Colonic mucosa (tissue), 4 donors: ENCODE data around the gene POU2F2. TPM values are rescaled to one million over a fixed set of nuclear protein-coding genes. Genes with fewer than 3 reads are reported as not detected.

Source experiments
- DNase-seq: peaks from one replicate; pipeline ENCODE4 v3.0.0-alpha.2; 2020
- H3K27ac ChIP-seq: fragments of 200-600 bp; one replicate; pipeline ENCODE4 v1.8.0; 2021
- H3K27me3 ChIP-seq: fragments of 200-600 bp; one replicate; pipeline ENCODE4 v1.8.0; 2021
- H3K36me3 ChIP-seq: fragments of 200-600 bp; one replicate; pipeline ENCODE4 v1.8.0; 2021
- H3K4me1 ChIP-seq: fragments of 200-600 bp; one replicate; pipeline ENCODE4 v1.8.0; 2021; ENCODE audit warnings: mild to moderate bottlenecking
- H3K4me3 ChIP-seq: fragments of 200-600 bp; one replicate; pipeline ENCODE4 v1.8.0; 2021
- H3K9ac ChIP-seq, 2 donors: one replicate each; pipeline ENCODE4 v1.7.0; 2013; ENCODE audit warnings: control low read depth in 2 of 2, low read depth in 2 of 2, low read length in 2 of 2
- H3K9me3 ChIP-seq: fragments of 200-600 bp; one replicate; pipeline ENCODE4 v1.8.0; 2021
- CTCF ChIP-seq: fragments of 200-600 bp; IDR thresholded peaks from one replicate; pipeline ENCODE4 v1.8.0; 2022; ENCODE audit warnings: antibody characterized with exemption, mild to moderate bottlenecking
- intact Hi-C: fragments of 100-400 bp; cut with DNase I; formaldehyde crosslinking; loops from one replicate; pipeline ENCODE4 v1.14.1; 2022
- total RNA-seq, 2 donors: library from RNA; stranded (reverse); fragmentation: NEBNext Ultra II Directional in 1 of 2; extraction: Animal tissue kit (Norgen Biotek cat#: 25700) in 1 of 2; gene quantifications; one replicate each; pipeline ENCODE4 v1.2.1, GENCODE V29; 2021
- donor health status: healthy.
- donor health status: DM: no; HTN: no; CAD: no.
- donor health status: DM: no; HTN: no; CAD: no.

POU2F2 gene
- total RNA-seq, 2 donors from 2014 or later: 2.1 to 4.0 TPM

- Histone ChIP-seq H3K27ac (no peak overlapping the region), H3K27me3 (peaks cover 13% of the 10 kb centered on the region), H3K9ac (no peak overlapping the region), H3K4me3 (no peak overlapping the region), H3K36me3 (no peaks in the 10 kb centered on the region), H3K9me3 (no peaks in the 10 kb centered on the region), H3K4me1 (no peaks in the 10 kb centered on the region)
- no peak for TF ChIP-seq CTCF
- no peak for DNase-seq
- intact Hi-C loops: no loop called here
Measured at GRCh38 chr19:42170715-42171114, 38.5 kb upstream of the POU2F2 start.

- Histone ChIP-seq H3K36me3 (no peaks in the 10 kb centered on the region), H3K27me3 (peaks cover 3% of the 10 kb centered on the region), H3K4me1 (no peaks in the 10 kb centered on the region), H3K4me3 (no peak overlapping the region), H3K27ac (no peak overlapping the region), H3K9ac (no peak overlapping the region), H3K9me3 (no peaks in the 10 kb centered on the region)
- TF ChIP-seq CTCF: no peak
- intact Hi-C loops: no loop called here
- DNase-seq: no peak
Measured at GRCh38 chr19:42169486-42170413, 37.5 kb upstream of the POU2F2 start.

GRCh38 chr19:42168206-42168605 is 36.0 kb upstream of the POU2F2 start:
- Histone ChIP-seq H3K9me3 (no peaks in the 10 kb centered on the region), H3K36me3 (no peaks in the 10 kb centered on the region), H3K27ac (no peak overlapping the region), H3K27me3 (no peaks in the 10 kb centered on the region), H3K9ac (no peak overlapping the region), H3K4me1 (no peaks in the 10 kb centered on the region), H3K4me3 (no peak overlapping the region)
- TF ChIP-seq CTCF: no peak
- intact Hi-C loops: no loop called here
- DNase-seq: no peak

- DNase-seq: no peak
- no peaks in the 10 kb centered on the region for H3K36me3 ChIP-seq
- H3K4me3 ChIP-seq: no peak overlapping the region
- TF ChIP-seq CTCF: no peak
- no peak overlapping the region for H3K27ac ChIP-seq
- no peak overlapping the region for H3K9ac ChIP-seq
- H3K9me3 ChIP-seq: no peaks in the 10 kb centered on the region
- no peaks in the 10 kb centered on the region for H3K27me3 ChIP-seq
- intact Hi-C loops: no loop called here
- no peaks in the 10 kb centered on the region for H3K4me1 ChIP-seq
Measured at GRCh38 chr19:42166316-42166715, 34.1 kb upstream of the POU2F2 start.

GRCh38 chr19:42165146-42165545 is 32.9 kb upstream of the POU2F2 start:
- Histone ChIP-seq H3K36me3 (no peaks in the 10 kb centered on the region), H3K4me3 (no peak overlapping the region), H3K9ac (no peak overlapping the region), H3K27ac (no peak overlapping the region), H3K27me3 (no peaks in the 10 kb centered on the region), H3K4me1 (no peaks in the 10 kb centered on the region), H3K9me3 (no peaks in the 10 kb centered on the region)
- intact Hi-C loops: no loop called here
- no peak for DNase-seq
- TF ChIP-seq CTCF: no peak
